Measurements from ENCODE around the gene TNFRSF8.

Gene TNFRSF8

GRCh38 chr1:12188657-12189327, 125.7 kb downstream of the TNFRSF8 start:
- no peak overlapping the region for H3K4me3 ChIP-seq (ENCODE audit: control insufficient read depth, low read depth, low read length)
- DNase-seq (ENCODE audit: low read depth) = no peak

GRCh38 chr1:12189328-12189682, 126.2 kb downstream of the TNFRSF8 start:
- no peak for DNase-seq (ENCODE audit: low read depth)
- H3K4me3 ChIP-seq (ENCODE audit: control insufficient read depth, low read depth, low read length) = no peak overlapping the region
- TF ChIP-seq CTCF (conservative IDR thresholded peaks at IDR 0.05; ENCODE audit: control insufficient read depth, insufficient read depth, low read depth, low read length) = no peak

More at GRCh38 chr1:12188657-12189327, 125.7 kb downstream of the TNFRSF8 start:
- no peak for TF ChIP-seq CTCF (conservative IDR thresholded peaks at IDR 0.05; ENCODE audit: control insufficient read depth, insufficient read depth, low read depth, low read length)

GRCh38 chr1:12191242-12192032, 128.3 kb downstream of the TNFRSF8 start:
- H3K4me3 ChIP-seq (ENCODE audit: control insufficient read depth, low read depth, low read length) = no peak overlapping the region
- no peak for DNase-seq (ENCODE audit: low read depth)
- no peak for TF ChIP-seq CTCF (conservative IDR thresholded peaks at IDR 0.05; ENCODE audit: control insufficient read depth, insufficient read depth, low read depth, low read length)
